ENCODE data around the gene SEPHS1. TPM values are rescaled to one million over a fixed set of nuclear protein-coding genes. Genes with fewer than 3 reads are reported as not detected.
"Not testable (repeated sequence)": the region's sequence is repeated elsewhere in the genome, so short reads cannot be mapped to it uniquely, and the experiment has no call there.

The SEPHS1 gene, protein sequence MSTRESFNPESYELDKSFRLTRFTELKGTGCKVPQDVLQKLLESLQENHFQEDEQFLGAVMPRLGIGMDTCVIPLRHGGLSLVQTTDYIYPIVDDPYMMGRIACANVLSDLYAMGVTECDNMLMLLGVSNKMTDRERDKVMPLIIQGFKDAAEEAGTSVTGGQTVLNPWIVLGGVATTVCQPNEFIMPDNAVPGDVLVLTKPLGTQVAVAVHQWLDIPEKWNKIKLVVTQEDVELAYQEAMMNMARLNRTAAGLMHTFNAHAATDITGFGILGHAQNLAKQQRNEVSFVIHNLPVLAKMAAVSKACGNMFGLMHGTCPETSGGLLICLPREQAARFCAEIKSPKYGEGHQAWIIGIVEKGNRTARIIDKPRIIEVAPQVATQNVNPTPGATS
- 35.9 TPM for total RNA-seq

DNA sequence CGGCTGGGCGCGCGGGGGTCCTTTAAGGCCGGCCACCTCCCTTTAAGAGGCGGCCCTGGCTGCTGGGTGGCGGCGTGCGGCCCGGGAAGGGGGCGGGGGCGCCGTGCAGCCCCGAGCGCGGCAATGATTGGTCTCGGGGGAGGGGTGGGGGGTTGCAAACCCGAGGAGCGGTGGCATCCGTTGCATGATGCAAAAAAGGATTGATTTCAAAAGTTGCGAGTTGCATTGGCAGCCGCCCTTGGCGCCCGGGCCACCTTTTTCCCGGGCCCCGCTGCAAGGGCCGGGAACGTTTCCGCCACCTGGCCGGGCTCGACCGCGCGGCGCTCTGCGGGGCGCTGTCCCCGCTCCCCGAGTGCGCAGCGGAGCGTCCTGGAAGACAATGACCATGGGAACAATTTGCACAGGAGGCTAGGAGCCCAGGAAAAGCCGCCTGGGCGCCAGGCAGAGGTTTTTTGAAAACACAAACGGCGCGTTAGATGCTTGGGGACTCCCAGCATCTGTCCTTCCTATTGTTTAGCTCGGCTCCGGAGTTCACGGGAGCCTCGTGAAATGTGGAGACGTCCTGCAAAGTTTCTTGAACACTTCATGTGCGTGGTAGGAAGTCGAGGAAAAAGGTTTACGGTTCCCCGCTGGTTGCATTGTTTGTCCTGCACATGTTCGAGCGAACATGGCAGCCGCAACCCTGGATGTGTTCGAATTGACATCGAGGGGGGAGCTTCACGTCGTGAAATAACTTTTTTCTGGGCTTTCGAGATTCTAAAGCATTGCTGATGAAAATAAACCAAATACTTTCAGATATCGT lies at the start of gene SEPHS1:
Gene SEPHS1, minus strand, starts transcription at position 78 of the 802 bp plus-strand sequence. CDS start 3,343 bp downstream, outside the sequence.
- peak; percentile 66 for DNase-seq (ENCODE audit: low spot score)

DNA sequence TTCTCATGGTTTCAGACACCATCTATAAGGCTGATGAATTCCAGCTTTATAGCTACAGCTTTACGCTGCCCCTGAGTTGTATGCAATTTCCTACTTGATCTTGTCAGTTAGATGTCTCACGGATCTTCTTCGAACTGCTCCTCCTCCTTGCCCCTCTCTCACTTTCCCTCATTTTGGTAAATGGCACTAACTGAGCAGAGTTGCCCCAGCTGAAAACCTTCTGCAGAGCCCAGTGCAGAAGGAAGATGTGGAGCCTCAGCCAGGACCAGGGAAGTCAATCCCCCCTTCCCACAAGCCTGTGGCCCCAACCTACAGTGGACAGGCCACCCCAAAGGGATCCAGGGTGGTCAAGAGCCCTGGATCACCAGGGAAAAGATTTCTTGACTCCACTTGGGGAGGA lies 49.0 kb upstream of the SEPHS1 start:
- DNase-seq (ENCODE audit: low spot score), result no peak

DNA sequence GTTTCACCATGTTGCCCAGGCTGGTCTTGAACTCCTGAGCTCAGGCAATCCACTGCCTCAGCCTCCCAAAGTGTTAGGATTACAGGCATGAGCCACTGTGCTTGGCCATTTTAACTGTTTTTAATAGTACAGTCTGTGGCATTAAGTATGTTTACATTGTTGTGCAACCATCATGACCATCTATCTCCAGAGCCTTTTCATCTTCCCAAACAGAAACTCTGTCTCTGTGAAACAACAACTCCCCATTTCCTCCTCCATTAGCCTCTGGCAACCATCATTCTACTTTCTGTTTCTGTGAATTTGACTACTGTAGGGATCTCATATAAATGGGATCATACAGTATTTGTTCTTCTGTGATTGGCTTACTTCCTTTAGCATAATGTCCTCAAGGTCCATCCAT lies 48.3 kb upstream of the SEPHS1 start:
- no peak for DNase-seq (ENCODE audit: low spot score)

DNA sequence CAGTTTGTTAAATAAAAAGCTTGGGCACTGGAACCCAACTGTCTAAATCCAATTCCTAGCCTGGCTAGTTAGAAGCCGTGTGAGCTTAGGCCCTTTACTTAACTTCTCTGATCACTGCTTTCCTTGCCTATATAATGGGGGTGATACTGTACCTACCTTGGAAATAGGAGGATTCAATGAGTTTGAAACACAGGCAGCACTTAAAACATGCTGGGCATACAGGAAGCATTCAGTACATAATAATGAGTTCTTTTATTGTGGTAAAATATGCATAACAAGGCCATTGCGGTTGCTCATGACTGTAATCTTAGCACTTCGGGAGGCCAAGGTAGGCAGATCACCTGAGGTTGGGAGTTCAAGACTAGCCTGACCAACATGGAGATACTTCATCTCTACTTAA lies 47.4 kb upstream of the SEPHS1 start:
- no peak for DNase-seq (ENCODE audit: low spot score)

DNA sequence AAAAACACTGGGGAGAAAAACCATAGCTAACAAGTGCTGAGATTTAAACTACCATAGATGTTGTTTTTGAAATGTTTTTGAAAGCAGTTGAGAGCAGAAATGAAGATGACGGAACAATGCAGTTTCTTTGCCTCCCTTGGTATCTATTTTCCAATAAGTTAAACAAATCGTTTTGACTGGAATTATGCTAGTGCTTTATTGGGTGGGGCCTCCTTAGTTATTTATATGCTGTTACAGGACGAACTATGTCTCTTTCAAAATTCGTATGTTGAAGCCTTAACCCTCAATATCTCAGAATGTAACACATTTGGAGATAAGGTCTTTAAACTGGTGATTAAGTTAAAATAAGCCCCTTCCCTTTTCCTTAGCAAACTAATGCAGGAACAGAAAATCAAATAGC lies 45.5 kb upstream of the SEPHS1 start:
- no peak for DNase-seq (ENCODE audit: low spot score)

DNA sequence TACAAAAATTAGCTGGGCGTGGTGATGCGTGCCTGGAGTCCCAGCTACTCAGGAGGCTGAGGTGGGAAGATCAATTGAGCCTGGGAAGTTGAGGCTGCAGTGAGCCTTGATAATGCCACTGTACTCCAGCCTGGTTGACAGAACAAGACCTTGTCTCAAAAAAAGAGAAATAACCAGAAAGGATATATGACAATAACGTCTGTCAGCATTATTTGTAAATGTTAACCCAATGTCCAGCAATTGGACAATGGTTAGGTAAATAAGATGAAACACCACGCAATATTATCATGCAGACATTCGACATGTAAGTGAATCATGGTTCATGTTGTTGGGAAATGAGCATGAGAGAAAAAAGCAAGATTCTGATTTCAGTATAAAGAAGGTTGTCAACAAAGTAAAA lies 44.6 kb upstream of the SEPHS1 start:
- DNase-seq (ENCODE audit: low spot score), result no peak

DNA sequence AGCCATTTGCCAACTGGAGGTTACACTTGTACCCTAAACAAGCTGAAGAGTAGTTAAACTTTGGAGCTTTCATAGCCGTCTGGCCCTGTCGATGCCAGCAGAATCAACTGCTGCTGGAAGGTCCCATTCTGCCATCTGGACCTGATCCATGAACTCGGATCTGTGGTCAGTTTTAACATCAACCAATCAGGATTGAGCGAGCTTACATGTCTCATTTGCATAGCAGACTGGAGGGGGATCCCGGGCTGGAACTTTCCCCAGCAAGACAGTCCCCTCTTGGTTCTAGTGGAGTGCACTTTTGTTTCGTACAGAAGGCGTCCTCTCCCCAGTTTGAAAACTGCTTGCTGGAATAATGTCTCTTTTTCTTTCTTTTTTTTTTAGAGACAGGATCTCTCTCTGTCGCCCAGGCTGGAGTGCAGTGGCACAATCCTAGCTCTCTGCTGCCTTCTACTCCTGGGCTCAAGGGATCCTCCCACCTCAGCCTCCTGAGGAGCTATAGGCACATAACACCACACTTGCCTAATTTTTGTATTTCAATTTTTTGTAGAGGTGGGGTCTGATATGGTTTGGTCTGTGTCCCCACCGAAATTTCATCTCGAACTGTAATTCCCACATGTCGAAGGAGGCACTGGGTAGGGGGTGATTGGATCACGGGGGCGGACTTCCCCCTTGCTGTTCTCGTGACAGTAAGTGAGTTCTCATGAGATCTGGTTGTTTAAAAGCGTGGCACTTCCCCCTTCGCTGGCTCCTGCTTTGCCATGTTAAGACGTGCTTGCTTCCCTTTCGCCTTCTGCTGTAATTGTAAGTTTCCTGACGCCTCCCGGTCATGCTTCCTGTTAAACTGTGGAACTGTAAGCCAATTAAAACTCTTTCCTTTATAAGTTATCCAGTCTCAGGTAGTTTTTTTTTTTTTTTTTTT lies 42.8 kb upstream of the SEPHS1 start:
- DNase-seq (ENCODE audit: low spot score), result peak; percentile 29

DNA sequence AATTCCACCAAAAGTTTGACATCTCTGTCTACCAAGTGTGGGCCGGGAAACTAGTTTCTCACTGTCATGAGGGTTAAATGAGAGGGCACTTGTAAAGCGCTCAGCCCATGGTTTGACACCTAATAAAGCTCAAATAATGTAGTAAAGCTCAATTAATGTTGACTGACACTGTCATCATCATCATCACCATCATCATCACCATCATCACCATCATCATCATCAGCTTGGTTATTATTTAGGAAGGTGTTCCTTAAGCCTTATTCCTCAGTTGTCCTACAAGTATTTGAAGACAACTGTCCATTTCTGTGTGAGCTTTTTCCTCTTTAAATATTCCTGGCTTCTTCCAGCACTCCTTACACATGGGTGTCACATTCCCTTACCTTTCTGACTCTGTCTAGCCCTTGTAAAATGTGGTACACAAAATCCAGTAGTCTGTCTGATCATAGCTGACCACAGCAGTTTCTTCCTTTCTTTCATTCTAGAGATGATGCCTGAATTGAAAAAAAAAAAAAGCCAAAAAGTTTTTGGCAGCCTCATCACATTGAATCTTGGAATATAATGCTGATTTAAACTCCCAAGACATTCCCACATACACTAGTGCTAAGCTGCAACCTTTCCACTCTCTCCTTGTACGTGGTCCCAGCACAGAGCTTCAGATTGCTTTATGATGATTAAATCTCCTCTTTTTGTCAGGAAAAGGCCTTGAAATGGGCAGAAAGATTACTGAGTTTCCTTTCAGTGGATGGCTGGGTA lies 40.6 kb upstream of the SEPHS1 start:
- no peak for DNase-seq (ENCODE audit: low spot score)

DNA sequence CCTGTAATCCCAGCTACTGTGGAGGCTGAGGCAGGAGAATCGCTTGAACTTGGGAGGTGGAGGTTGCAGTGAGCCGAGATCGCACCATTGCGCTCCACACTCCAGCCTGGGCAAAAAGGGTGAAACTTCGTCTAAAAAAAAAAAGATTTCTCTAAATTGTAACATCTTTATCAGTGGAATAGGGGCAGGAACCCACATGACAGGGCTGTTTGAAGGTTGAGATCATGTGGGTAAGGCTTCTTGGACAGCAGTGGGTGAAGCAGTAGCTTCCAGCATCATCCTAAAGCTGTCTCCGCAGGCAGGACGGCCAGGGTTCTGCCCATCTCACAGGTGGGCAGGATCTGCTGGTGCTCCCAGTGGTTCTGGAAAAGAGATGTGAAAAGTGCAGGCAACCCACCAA lies 37.9 kb upstream of the SEPHS1 start:
- no peak for DNase-seq (ENCODE audit: low spot score)

DNA sequence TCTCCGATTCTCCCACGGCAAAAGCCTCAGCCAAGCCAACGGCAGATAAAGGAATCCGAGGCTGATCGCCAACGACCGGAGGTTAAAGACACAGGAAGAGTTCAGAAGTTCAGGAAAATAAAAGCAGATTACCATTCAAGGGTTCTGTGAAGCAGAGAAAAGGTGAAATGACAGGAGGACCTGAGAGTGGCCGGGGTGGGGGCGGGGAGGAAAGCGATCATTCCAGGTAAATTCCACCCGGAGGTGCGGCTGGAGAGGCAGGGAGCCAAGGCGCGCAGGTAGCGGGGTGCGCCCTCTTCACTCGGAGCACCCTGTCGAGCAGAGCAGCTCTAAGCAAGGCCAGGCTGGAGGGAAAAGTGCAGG lies 35.3 kb upstream of the SEPHS1 start:
- peak; percentile 80 for DNase-seq (ENCODE audit: low spot score)

DNA sequence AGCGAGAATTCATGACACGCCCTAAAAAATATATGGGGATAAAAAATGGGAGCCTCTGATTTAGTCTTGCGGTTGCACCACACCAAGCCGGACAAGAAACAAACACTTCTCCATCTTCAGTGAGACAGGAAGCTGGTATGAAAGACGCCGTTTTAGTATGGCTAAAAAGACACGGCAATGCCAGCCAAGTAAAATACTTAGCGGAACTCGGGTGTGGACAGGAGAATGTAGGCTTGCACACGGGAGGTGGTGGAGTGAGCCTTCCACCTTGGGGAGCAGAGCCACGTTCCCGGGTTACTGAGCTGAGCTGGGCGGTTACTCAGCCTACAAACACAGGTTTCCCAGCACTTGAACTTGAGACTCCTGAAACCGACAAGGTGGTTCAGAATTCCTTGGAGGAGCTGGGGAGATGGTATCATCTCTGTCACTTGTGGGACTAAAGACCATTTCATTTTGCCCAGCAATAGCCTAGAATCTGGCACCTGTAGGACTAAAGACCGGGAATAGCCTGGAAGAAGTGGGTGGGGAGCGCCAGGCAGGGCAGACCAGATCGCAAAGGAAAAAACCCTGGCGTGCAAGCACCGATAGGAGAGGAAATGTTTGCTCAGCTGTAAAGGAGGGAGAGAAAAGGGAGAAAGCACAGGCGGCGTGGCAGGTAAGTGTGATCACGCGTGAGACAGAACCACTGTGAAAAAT lies 34.8 kb upstream of the SEPHS1 start:
- peak; percentile 14 for DNase-seq (ENCODE audit: low spot score)

DNA sequence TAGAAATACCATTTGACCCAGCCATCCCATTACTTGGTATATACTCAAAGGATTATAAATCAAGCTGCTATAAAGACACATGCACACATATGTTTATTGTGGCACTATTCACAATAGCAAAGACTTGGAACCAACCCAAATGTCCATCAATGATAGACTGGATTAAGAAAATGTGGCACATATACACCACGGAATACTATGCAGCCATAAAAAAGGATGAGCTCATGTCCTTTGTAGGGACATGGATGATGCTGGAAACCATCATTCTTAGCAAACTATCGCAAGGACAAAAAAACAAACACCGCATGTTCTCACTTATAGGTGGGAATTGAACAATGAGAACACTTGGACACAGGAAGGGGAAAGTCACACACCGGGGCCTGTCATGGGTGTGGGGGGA lies 31.0 kb upstream of the SEPHS1 start:
- not testable (repeated sequence) for DNase-seq (ENCODE audit: low spot score)

DNA sequence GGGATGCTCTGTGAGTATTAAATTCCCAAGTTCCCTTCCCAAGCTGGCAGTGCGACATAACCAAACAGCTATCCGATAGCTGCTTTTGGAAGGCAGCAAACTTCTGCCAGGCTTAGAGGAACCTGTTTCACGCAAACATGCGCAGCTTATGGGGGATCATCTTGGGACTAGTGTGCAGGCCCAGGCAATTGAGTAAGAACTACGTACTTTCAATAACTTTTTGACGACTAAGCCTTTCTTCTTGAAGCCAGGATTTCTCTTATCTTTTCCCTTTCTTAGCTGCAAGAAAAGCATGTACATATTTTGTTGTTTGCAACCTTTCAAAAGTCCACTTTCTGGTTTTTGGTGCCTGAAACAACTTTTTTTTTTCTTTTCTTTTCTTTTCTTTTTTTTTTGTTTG lies 28.7 kb upstream of the SEPHS1 start:
- DNase-seq (ENCODE audit: low spot score), result no peak

DNA sequence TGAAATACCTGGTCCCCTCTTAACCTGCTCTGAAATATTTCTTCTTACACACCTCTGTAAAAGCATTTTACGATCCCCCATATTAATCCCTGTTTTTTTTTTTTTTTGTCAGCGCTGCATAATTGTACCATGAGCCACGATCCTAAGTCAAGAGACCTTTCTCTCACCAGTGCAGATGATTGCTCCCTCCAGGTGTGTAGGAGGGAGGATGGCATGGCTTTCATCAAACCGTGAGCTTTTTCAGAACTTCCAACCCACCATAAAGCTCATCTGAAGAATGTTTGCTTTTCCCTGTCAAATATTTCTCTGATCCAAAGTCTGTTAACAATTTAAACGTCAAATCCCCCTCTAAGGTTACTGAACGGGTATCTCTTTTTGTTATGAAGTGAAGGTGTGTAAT lies 28.2 kb upstream of the SEPHS1 start:
- DNase-seq (ENCODE audit: low spot score), result no peak

DNA sequence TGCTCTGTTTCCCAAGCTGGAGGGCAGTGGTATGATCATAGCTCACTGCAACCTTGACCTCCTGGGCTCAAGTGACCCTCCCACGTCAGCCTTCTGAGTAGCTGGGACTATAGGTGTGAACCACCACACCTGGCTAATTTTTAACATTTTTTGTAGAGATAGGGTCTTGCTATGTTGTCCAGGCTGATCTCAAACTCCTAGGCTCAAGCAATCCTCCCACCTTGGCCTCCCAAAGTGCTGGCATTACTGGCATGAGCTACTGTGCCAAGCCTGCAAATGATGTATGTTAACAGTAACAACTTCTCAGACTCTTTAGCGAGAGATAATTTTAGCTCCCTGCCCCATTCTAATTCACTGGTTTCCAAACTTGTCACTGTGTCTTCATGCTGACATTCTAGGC lies 27.7 kb upstream of the SEPHS1 start:
- no peak for DNase-seq (ENCODE audit: low spot score)

DNA sequence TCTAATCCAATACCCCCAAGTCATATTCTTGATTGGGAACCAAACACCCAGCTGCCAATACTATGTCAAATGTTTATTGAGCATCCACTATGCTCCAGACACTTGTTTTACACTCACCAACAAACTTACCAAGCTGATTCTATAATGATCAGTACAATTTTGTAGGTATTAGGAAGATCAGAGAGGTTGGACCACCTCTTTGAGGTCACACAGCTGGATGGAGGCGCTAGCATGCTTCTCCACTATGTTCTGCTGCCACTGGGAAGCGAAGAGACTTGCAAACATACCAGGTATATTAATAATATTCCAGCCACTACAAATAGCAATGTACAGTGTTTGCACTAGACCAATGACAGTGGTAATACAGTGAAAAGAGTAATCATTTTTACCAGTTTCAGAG lies 25.6 kb upstream of the SEPHS1 start:
- DNase-seq (ENCODE audit: low spot score), result no peak

DNA sequence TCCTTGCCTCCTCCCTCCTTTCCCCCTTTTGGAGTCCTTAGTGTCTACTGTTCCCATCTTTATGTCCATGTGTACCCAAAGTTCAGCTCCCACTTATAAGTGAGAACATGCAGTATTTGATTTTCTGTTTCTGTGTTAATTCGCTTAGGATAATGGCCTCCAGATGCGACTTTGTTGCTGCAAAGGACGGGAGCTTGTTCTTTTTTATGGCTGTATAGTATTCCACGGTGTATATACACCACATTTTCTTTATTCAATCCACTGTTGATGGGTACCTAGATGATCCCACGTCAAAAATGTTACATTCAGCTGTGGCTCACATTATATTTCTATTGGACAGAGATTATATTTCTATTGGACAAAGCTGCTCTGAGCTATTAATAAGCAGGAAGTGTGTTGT lies 24.4 kb upstream of the SEPHS1 start:
- no peak for DNase-seq (ENCODE audit: low spot score)

DNA sequence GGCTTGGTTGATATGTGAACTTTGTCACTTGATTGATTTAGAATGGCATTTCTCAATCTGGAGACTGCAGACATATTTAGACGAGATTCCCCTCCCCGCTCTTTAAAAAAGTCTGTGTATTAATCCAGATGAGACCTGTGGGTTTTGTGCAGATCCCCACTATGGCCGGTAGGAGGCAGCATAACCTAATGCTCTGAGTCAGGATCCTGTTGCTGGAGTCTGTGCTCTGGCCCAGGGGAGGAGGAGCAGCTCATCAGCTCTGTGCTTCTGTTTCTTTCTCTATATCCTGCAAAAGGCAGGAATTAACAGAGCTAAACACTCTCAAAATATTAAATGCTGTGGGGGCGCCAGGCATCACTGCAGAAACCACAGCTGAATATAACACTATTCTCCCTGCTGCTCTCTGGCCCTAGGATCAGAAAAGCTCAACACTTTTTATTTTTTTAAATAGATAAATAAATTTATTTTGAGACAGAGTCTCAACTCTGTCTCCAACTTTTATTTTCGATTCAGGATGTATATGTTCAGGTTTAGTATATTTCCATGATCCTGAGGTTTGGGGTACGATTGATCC lies 23.9 kb upstream of the SEPHS1 start:
- peak; percentile 80 for DNase-seq (ENCODE audit: low spot score)

DNA sequence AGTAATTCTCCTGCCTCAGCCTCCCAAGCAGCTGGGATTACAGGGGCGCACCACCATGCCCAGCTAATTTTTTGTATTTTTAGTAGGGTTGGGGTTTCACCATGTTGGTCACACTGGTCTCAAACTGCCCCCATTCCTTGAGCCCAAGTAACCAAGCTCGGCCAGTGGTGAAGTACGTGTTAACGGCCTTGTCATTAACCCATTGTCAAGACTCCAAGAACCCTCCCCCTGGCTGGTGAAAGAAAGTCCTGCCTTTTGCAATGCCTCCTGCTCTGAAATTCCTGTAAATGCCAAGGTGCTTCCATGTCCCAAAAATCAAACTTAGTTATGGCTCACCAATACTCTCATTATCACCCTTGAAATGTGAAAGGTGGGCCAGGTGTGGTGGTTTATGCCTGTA lies 18.8 kb upstream of the SEPHS1 start:
- no peak for DNase-seq (ENCODE audit: low spot score)

DNA sequence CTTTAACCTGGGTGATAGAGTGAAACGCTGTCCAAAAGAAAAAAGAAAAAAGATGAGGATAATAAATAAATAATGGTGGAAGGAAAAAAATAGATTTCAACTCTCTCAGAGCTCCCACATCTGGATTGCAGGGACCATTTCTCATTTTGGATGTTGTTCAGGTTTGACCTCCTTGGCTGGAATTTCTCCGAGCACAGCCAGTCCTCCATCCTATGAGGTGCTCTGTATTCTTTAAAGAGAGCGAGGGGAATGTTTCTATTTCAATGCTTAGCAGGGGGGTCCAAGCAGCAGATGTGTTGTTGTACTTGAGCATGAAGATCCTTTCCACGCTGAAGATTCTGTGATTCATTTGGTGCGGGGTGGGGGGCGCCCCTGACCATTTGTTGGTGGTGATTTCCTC lies 17.7 kb upstream of the SEPHS1 start:
- DNase-seq (ENCODE audit: low spot score), result no peak
